WTC11 (cell line): ENCODE results near the gene FKBP4.

Experiments
- AR ChIP-seq: fragments of 250-450 bp; sonication (Bioruptor Pico); IDR thresholded peaks from 2 replicates; pipeline ENCODE4 v1.9.0; 2021; ENCODE audit warnings: mild to moderate bottlenecking
- ATF2 ChIP-seq: sonication (generic); formaldehyde crosslinking; IDR thresholded peaks from 2 replicates; pipeline ENCODE4 v1.8.1; 2022; ENCODE audit warnings: low read depth, missing genetic modification reagents, borderline replicate concordance
- ATF3 ChIP-seq: sonication (generic); formaldehyde crosslinking; conservative IDR thresholded peaks from 2 replicates; pipeline ENCODE4 v1.8.1; 2022; ENCODE audit warnings: mild to moderate bottlenecking, missing genetic modification reagents
- CREB1 ChIP-seq: sonication (generic); formaldehyde crosslinking; IDR thresholded peaks from 2 replicates; pipeline ENCODE4 v1.8.0; 2023; ENCODE audit warnings: mild to moderate bottlenecking, missing genetic modification reagents
- CTCF ChIP-seq: fragments of 200-600 bp; IDR thresholded peaks from 2 replicates; pipeline ENCODE4 v1.8.0; 2022; ENCODE audit warnings: antibody characterized with exemption
- ESRRA ChIP-seq: sonication (generic); formaldehyde crosslinking; IDR thresholded peaks from 2 replicates; pipeline ENCODE4 v1.8.1; 2022; ENCODE audit warnings: mild to moderate bottlenecking, missing genetic modification reagents, borderline replicate concordance
- ETV6 ChIP-seq: sonication (generic); formaldehyde crosslinking; IDR thresholded peaks from 2 replicates; pipeline ENCODE4 v1.8.1; 2022; ENCODE audit warnings: mild to moderate bottlenecking, missing genetic modification reagents
- IRF2 ChIP-seq: sonication (generic); formaldehyde crosslinking; IDR thresholded peaks from 2 replicates; pipeline ENCODE4 v1.8.0; 2022; ENCODE audit warnings: low read depth, missing genetic modification reagents, borderline replicate concordance
- NFE2L1 ChIP-seq: sonication (generic); formaldehyde crosslinking; IDR thresholded peaks from 2 replicates; pipeline ENCODE4 v1.8.1; 2023; ENCODE audit warnings: missing genetic modification reagents
- NR1H2 ChIP-seq: sonication (generic); formaldehyde crosslinking; IDR thresholded peaks from 2 replicates; pipeline ENCODE4 v1.9.0; 2021; ENCODE audit warnings: mild to moderate bottlenecking, moderate library complexity, missing genetic modification reagents
- USF1 ChIP-seq: sonication (generic); formaldehyde crosslinking; IDR thresholded peaks from 2 replicates; pipeline ENCODE4 v1.8.0; 2022; ENCODE audit warnings: mild to moderate bottlenecking, missing genetic modification reagents
- USF2 ChIP-seq: sonication (generic); formaldehyde crosslinking; IDR thresholded peaks from 2 replicates; pipeline ENCODE4 v1.8.1; 2023; ENCODE audit warnings: mild to moderate bottlenecking, missing genetic modification reagents, moderate library complexity
- ZNF232 ChIP-seq: sonication (generic); formaldehyde crosslinking; IDR thresholded peaks from 2 replicates; pipeline ENCODE4 v1.8.0; 2022; ENCODE audit warnings: mild to moderate bottlenecking, missing genetic modification reagents
- ZNF512 ChIP-seq: sonication (generic); formaldehyde crosslinking; IDR thresholded peaks from 2 replicates; pipeline ENCODE4 v1.8.1; 2022; ENCODE audit warnings: missing genetic modification reagents, borderline replicate concordance

- TF ChIP-seq CTCF: no peak
- TF ChIP-seq CREB1: no peak
- TF ChIP-seq USF2 (CRISPR knock-in tag): no peak
- TF ChIP-seq IRF2 (CRISPR knock-in tag): no peak
- no peak for TF ChIP-seq ATF2
- no peak for TF ChIP-seq ETV6 (CRISPR knock-in tag)
- no peak for TF ChIP-seq ZNF232 (CRISPR knock-in tag)
- TF ChIP-seq USF1: no peak
- TF ChIP-seq ZNF512 (CRISPR knock-in tag): no peak
- no peak for TF ChIP-seq NR1H2
- TF ChIP-seq ATF3 (CRISPR knock-in tag): no peak
- no peak for TF ChIP-seq ESRRA (CRISPR knock-in tag)
- TF ChIP-seq NFE2L1 (CRISPR knock-in tag): no peak
- no peak for TF ChIP-seq AR (CRISPR knock-in tag)
Measured at GRCh38 chr12:2768224-2768961, 26.4 kb upstream of the FKBP4 start.
